Erythroblast (primary cell): Measurements from ENCODE around the gene C3.

Experiments used
- DNase-seq, 2 experiments: peaks; one replicate each; lab custom pipeline; 2025; lab: John Stamatoyannopoulos, UW
- GATA1 ChIP-seq: IDR thresholded peaks from 2 replicates; pipeline ENCODE4 v1.6.1; 2011; ENCODE audit warnings: low read depth, mild to moderate bottlenecking, control low read depth, low read length, moderate library complexity
- POLR2A ChIP-seq: IDR thresholded peaks from 2 replicates; pipeline ENCODE4 v1.6.1; 2011; ENCODE audit warnings: mild to moderate bottlenecking, low read length

C3 gene

GRCh38 chr19:6730941-6731670, 10.7 kb upstream of the C3 start:
- TF ChIP-seq GATA1 = no peak
- TF ChIP-seq POLR2A = no peak
- DNase-seq = no peak

- TF ChIP-seq GATA1 (no peak), POLR2A (no peak)
- peak; percentile 85 to 89 for DNase-seq
Measured at GRCh38 chr19:6730153-6730804, 9.8 kb upstream of the C3 start.

- TF ChIP-seq POLR2A (no peak), GATA1 (no peak)
- no peak for DNase-seq
Measured at GRCh38 chr19:6729573-6730152, 9.2 kb upstream of the C3 start.

- TF ChIP-seq GATA1 = no peak
- no peak for TF ChIP-seq POLR2A
- no peak for DNase-seq
Measured at GRCh38 chr19:6728346-6728745, 7.9 kb upstream of the C3 start.

- DNase-seq = no peak
- TF ChIP-seq GATA1 = no peak
- no peak for TF ChIP-seq POLR2A
Measured at GRCh38 chr19:6725513-6726231, 5.2 kb upstream of the C3 start.

GRCh38 chr19:6724631-6725492, 4.4 kb upstream of the C3 start:
- TF ChIP-seq GATA1 (no peak), POLR2A (no peak)
- no peak for DNase-seq

- DNase-seq = no peak
- TF ChIP-seq GATA1 (no peak), POLR2A (no peak)
Measured at GRCh38 chr19:6723738-6724137, 3.3 kb upstream of the C3 start.

GRCh38 chr19:6723108-6723618, 2.7 kb upstream of the C3 start:
- DNase-seq = no peak
- TF ChIP-seq POLR2A = no peak
- TF ChIP-seq GATA1 = no peak

GRCh38 chr19:6721773-6722172, 1.3 kb upstream of the C3 start:
- no peak for DNase-seq
- TF ChIP-seq GATA1 (no peak), POLR2A (no peak)

GRCh38 chr19:6721138-6721474, 656 bp upstream of the C3 start:
- TF ChIP-seq GATA1 (no peak), POLR2A (no peak)
- no peak for DNase-seq

GRCh38 chr19:6719992-6720368, 470 bp downstream of the C3 start:
- no peak for DNase-seq
- TF ChIP-seq GATA1 (no peak), POLR2A (no peak)

- DNase-seq = no peak
- TF ChIP-seq POLR2A = no peak
- no peak for TF ChIP-seq GATA1
Measured at GRCh38 chr19:6719540-6719861, 949 bp downstream of the C3 start.

GRCh38 chr19:6718741-6719539, 1.5 kb downstream of the C3 start:
- TF ChIP-seq GATA1 = no peak
- no peak for TF ChIP-seq POLR2A
- peak; percentile 63 to 76 for DNase-seq
